ENCODE data around the gene NOC2L. TPM values are rescaled to one million over a fixed set of nuclear protein-coding genes. Genes with fewer than 3 reads are reported as not detected.

NOC2L gene
- total and polyA plus RNA-seq, 2 donors (not counting 3 experiments of a cell fraction or from before 2014, with no cell fraction given) = 55.3 to 87.9 TPM

GRCh38 chr1:1006305-1007159 is 47.5 kb upstream of the NOC2L start:
- dilution Hi-C loops (cut with MboI; ENCODE audit: extremely low pct_ligation_motif_present, low sequenced_read_pairs) = no loop called here
- no TSS peak for BruUV-seq (replicated peaks)
- POLR2A ChIA-PET = no interaction called here

More at GRCh38 chr1:1006305-1007159, 47.5 kb upstream of the NOC2L start:
- Histone ChIP-seq H3K9me1 (replicated peaks; ENCODE audit: control insufficient read depth, extremely low read depth, insufficient read depth, low read length) (no peaks in the 10 kb centered on the region), H3K79me2 (ENCODE audit: control insufficient read depth, insufficient read depth, low read length) (no peaks in the 10 kb centered on the region), H3K36me3 (ENCODE audit: control insufficient read depth in 2 of 2, extremely low read depth in 1 of 2, insufficient read depth in 2 of 2, low read length in 2 of 2) (no peaks in the 10 kb centered on the region), H2AFZ (ENCODE audit: low read depth, low read length) (no peak overlapping the region), H3K9ac (replicated peaks; ENCODE audit: extremely low read depth, insufficient read depth, low read length) (no peak overlapping the region), H3K27me3 (ENCODE audit: control insufficient read depth in 2 of 2, insufficient read depth in 2 of 2, low read length in 2 of 2) (no peaks in the 10 kb centered on the region), H4K20me1 (replicated peaks; ENCODE audit: control insufficient read depth, extremely low read depth, insufficient read depth, low read length) (no peaks in the 10 kb centered on the region), H3K4me3 (replicated peaks in 1 of 3; ENCODE audit: insufficient read depth in 1 of 3, low read depth in 1 of 3, low read length in 3 of 3) (no peak overlapping the region), H3K4me2 (ENCODE audit: insufficient read depth, low read length) (no peak overlapping the region), H3K4me1 (ENCODE audit: control insufficient read depth, extremely low read depth, insufficient read depth, low read length) (peaks cover 12% of the 10 kb centered on the region), H3K27ac (ENCODE audit: insufficient read depth, low read depth, low read length) (no peak overlapping the region), H3K9me3 (replicated peaks; ENCODE audit: control insufficient read depth, insufficient read depth, low read length) (no peaks in the 10 kb centered on the region)
- FAIRE-seq (no peak), DNase-seq (ENCODE audit: low read depth, low spot score) (no peak)
- intact Hi-C loops (cut with micrococcal nuclease) = no loop called here
- TF ChIP-seq, protein P1, sequence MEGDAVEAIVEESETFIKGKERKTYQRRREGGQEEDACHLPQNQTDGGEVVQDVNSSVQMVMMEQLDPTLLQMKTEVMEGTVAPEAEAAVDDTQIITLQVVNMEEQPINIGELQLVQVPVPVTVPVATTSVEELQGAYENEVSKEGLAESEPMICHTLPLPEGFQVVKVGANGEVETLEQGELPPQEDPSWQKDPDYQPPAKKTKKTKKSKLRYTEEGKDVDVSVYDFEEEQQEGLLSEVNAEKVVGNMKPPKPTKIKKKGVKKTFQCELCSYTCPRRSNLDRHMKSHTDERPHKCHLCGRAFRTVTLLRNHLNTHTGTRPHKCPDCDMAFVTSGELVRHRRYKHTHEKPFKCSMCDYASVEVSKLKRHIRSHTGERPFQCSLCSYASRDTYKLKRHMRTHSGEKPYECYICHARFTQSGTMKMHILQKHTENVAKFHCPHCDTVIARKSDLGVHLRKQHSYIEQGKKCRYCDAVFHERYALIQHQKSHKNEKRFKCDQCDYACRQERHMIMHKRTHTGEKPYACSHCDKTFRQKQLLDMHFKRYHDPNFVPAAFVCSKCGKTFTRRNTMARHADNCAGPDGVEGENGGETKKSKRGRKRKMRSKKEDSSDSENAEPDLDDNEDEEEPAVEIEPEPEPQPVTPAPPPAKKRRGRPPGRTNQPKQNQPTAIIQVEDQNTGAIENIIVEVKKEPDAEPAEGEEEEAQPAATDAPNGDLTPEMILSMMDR (IDR thresholded peaks at IDR 0.05; ENCODE audit: extremely low read depth in 1 of 2, insufficient read depth in 1 of 2, low read depth in 1 of 2, low read length in 2 of 2) = no peak
- TF ChIP-seq EZH2 (IDR thresholded peaks at IDR 0.05; ENCODE audit: borderline replicate concordance, low read depth, low read length, severe bottlenecking) = no peak
- TF ChIP-seq FOS (IDR thresholded peaks at IDR 0.05; ENCODE audit: borderline replicate concordance, insufficient read depth, low read length) = no peak
- no peak for TF ChIP-seq MYC (IDR thresholded peaks at IDR 0.05; ENCODE audit: low read depth, low read length)
- CTCF ChIA-PET = interaction anchor here (0.6 kb wide), 1 partner anchor 24 kb away, joined by 3 read pairs; no protein-coding TSS in a partner anchor

All from endothelial cell of umbilical vein (primary cell).